GM23248 (cell line): ENCODE measurements around the gene SCMH1.

Experiments
- EZH2 ChIP-seq: fragments of 200-600 bp; sonication (generic); IDR thresholded peaks from 2 replicates; pipeline ENCODE4 v1.6.1; 2018; ENCODE audit warnings: antibody characterized with exemption, mild to moderate bottlenecking; ENCODE audit not compliant: insufficient read depth, poor library complexity, severe bottlenecking
- EZH2phosphoT487 ChIP-seq: fragments of 200-600 bp; sonication (generic); IDR thresholded peaks from 2 replicates; pipeline ENCODE4 v1.6.1; 2018; ENCODE audit warnings: antibody characterized with exemption, moderate library complexity, mild to moderate bottlenecking, low read depth; ENCODE audit not compliant: insufficient read depth

GRCh38 chr1:41226815-41227434 lies 15.2 kb downstream of the SCMH1 start:
- TF ChIP-seq EZH2, result no peak
- no peak for TF ChIP-seq EZH2phosphoT487
